Measurements from ENCODE around the gene TBC1D1.
"Not testable (repeated sequence)": the region's sequence is repeated elsewhere in the genome, so short reads cannot be mapped to it uniquely, and the experiment has no call there.

The TBC1D1 gene

GRCh38 chr4:37889849-37890800, 759 bp upstream of the TBC1D1 start:
- DNase-seq, result peak; percentile 30

GRCh38 chr4:37891260-37892159, 626 bp downstream of the TBC1D1 start:
- DNase-seq, result peak; percentile 60

GRCh38 chr4:37892641-37893040, 1.8 kb downstream of the TBC1D1 start:
- DNase-seq, result peak; percentile 81

GRCh38 chr4:37893164-37893563, 2.3 kb downstream of the TBC1D1 start:
- DNase-seq, result no peak

GRCh38 chr4:37895271-37895670, 4.4 kb downstream of the TBC1D1 start:
- no peak for DNase-seq

- DNase-seq, result peak; percentile 15
Observed at GRCh38 chr4:37896206-37896860, 5.4 kb downstream of the TBC1D1 start.

- no peak for DNase-seq
Observed at GRCh38 chr4:37902212-37902611, 11.3 kb downstream of the TBC1D1 start.

GRCh38 chr4:37902738-37903693, 12.1 kb downstream of the TBC1D1 start:
- no peak for DNase-seq

- no peak for DNase-seq
Observed at GRCh38 chr4:37903901-37904300, 13.0 kb downstream of the TBC1D1 start.

- no peak for DNase-seq
Observed at GRCh38 chr4:37904824-37905223, 13.9 kb downstream of the TBC1D1 start.

- peak; percentile 70 for DNase-seq
Observed at GRCh38 chr4:37905533-37906169, 14.8 kb downstream of the TBC1D1 start.

- peak; percentile 82 for DNase-seq
Observed at GRCh38 chr4:37908488-37909331, 17.8 kb downstream of the TBC1D1 start.

- DNase-seq, result no peak
Observed at GRCh38 chr4:37909332-37910090, 18.6 kb downstream of the TBC1D1 start.

- no peak for DNase-seq
Observed at GRCh38 chr4:37910091-37910486, 19.2 kb downstream of the TBC1D1 start.

GRCh38 chr4:37914539-37914938, 23.7 kb downstream of the TBC1D1 start:
- DNase-seq, result no peak

GRCh38 chr4:37917388-37917787, 26.5 kb downstream of the TBC1D1 start:
- DNase-seq, result no peak

- DNase-seq, result no peak
Observed at GRCh38 chr4:37918653-37919052, 27.8 kb downstream of the TBC1D1 start.

- DNase-seq, result peak; percentile 57
Observed at GRCh38 chr4:37922328-37922727, 31.4 kb downstream of the TBC1D1 start.

GRCh38 chr4:37923089-37923488, 32.2 kb downstream of the TBC1D1 start:
- not testable (repeated sequence) for DNase-seq

GRCh38 chr4:37924946-37925345, 34.1 kb downstream of the TBC1D1 start:
- no peak for DNase-seq
